ENCODE data around the gene STXBP1. TPM values are rescaled to one million over a fixed set of nuclear protein-coding genes. Genes with fewer than 3 reads are reported as not detected.
A peak's percentile ranks its signal among the peaks of the same experiment; 100 is the strongest.

STXBP1 gene
- total and polyA plus RNA-seq, 2 of the 4 experiments (the other 2 are of a cell fraction), result 15.8 to 22.6 TPM

- CTCF ChIA-PET, result interaction anchor here (1.0 to 1.4 kb wide), 2 partner anchors 13 to 80 kb away, joined by 3 read pairs; partner anchors contain the start of gene TOR2A
These were observed 42.5 kb downstream of the STXBP1 start for GRCh38 chr9:127654619-127655018.

More at GRCh38 chr9:127654619-127655018, 42.5 kb downstream of the STXBP1 start:
- H3K27ac ChIP-seq (ENCODE audit: insufficient read depth, low read length), result no peak overlapping the region
- H3K4ac ChIP-seq (ENCODE audit: low read depth, low read length), result no peak overlapping the region
- no peak overlapping the region for H4K91ac ChIP-seq (ENCODE audit: insufficient read depth, low read depth, low read length)
- no peaks in the 10 kb centered on the region for H3K4me1 ChIP-seq (ENCODE audit: control insufficient read depth, insufficient read depth, low read length)
- no peaks in the 10 kb centered on the region for H3K27me3 ChIP-seq (ENCODE audit: control insufficient read depth, insufficient read depth, low read length)
- H3K36me3 ChIP-seq (ENCODE audit: control insufficient read depth, insufficient read depth, low read length), result peaks cover 11% of the 10 kb centered on the region
- no peak overlapping the region for H2BK120ac ChIP-seq (ENCODE audit: low read depth, low read length)
- no peak overlapping the region for H2BK15ac ChIP-seq (ENCODE audit: low read depth, low read length)
- no peak overlapping the region for H2AFZ ChIP-seq (replicated peaks; ENCODE audit: low read length, poor library complexity)
- 80% methylated on average over 3 of the region's 5 CpGs; no CpG with 5 or more reads in 1 of the 2 experiments for WGBS, 2 experiments (ENCODE audit: extremely low coverage in 2 of 2, insufficient read length in 1 of 2)
- H4K5ac ChIP-seq (ENCODE audit: low read depth, low read length), result no peak overlapping the region
- TF ChIP-seq BHLHE40 (IDR thresholded peaks at IDR 0.05; ENCODE audit: low read depth, low read length) (no peak), RFX5 (IDR thresholded peaks at IDR 0.05; ENCODE audit: low read depth, low read length) (no peak), MXI1 (IDR thresholded peaks at IDR 0.05; ENCODE audit: borderline replicate concordance, low read depth, low read length) (no peak), POLR2A (IDR thresholded peaks at IDR 0.05; ENCODE audit: low read depth, low read length) (no peak), NFE2L2 (IDR thresholded peaks at IDR 0.05; ENCODE audit: low read depth, low read length) (no peak), FOS (IDR thresholded peaks at IDR 0.05; ENCODE audit: low read depth, low read length) (no peak), CEBPB (IDR thresholded peaks at IDR 0.05; ENCODE audit: low read depth, low read length) (no peak), CTCF (conservative IDR thresholded peaks at IDR 0.05; ENCODE audit: low read depth, low read length) (no peak), CHD1 (IDR thresholded peaks at IDR 0.05; ENCODE audit: low read depth, low read length) (no peak), MAFK (IDR thresholded peaks at IDR 0.05; ENCODE audit: low read depth, low read length) (no peak), USF2 (IDR thresholded peaks at IDR 0.05; ENCODE audit: low read depth, low read length) (no peak), RAD21 (IDR thresholded peaks at IDR 0.05; ENCODE audit: low read length) (no peak), SMC3 (IDR thresholded peaks at IDR 0.05; ENCODE audit: low read depth, low read length) (no peak), MAZ (IDR thresholded peaks at IDR 0.05; ENCODE audit: borderline replicate concordance, low read depth, low read length) (no peak), ELK1 (IDR thresholded peaks at IDR 0.05; ENCODE audit: borderline replicate concordance, low read depth, low read length) (no peak), RCOR1 (IDR thresholded peaks at IDR 0.05; ENCODE audit: insufficient replicate concordance, low read length) (no peak)
- no TSS peak for BruUV-seq (replicated peaks)
- intact Hi-C loops (cut with micrococcal nuclease), result no loop called here
- POLR2A ChIA-PET (ENCODE audit: unreplicated experiment), result no interaction called here
- H4K20me1 ChIP-seq (ENCODE audit: insufficient read depth, low read length), result peaks cover 6% of the 10 kb centered on the region; the same call in 1 of the 2 replicates
- dilution Hi-C loops (cut with HindIII; ENCODE audit: low sequenced_read_pairs, unreplicated experiment), result no loop called here
- H3K79me1 ChIP-seq (ENCODE audit: low read depth in 1 of 2, low read length in 2 of 2), result peaks cover 6 to 7% of the 10 kb centered on the region in 2 experiments; a peak in 3 of 4 replicates
- H3K23ac ChIP-seq (ENCODE audit: low read depth, low read length), result no peak overlapping the region
- no peak overlapping the region for H3K9ac ChIP-seq (ENCODE audit: low read depth, low read length)
- H3K4me2 ChIP-seq (ENCODE audit: low read depth, low read length), result no peak overlapping the region
- no peak overlapping the region for H2BK5ac ChIP-seq (ENCODE audit: low read depth, low read length, poor library complexity, severe bottlenecking)
- H3K9me3 ChIP-seq (ENCODE audit: control insufficient read depth, insufficient read depth, low read length), result no peaks in the 10 kb centered on the region
- H3K14ac ChIP-seq (replicated peaks; ENCODE audit: low read depth, low read length), result no peak overlapping the region
- no peak overlapping the region for H2AK9ac ChIP-seq (replicated peaks; ENCODE audit: low read depth, low read length, poor library complexity)
- H2AK5ac ChIP-seq (ENCODE audit: low read depth, low read length), result no peak overlapping the region
- no peak overlapping the region for H4K8ac ChIP-seq (ENCODE audit: low read depth in 2 of 2, low read length in 2 of 2)
- H3K4me3 ChIP-seq (ENCODE audit: insufficient read depth, low read depth, low read length), result no peak overlapping the region
- H3K18ac ChIP-seq (ENCODE audit: low read depth, low read length), result no peak overlapping the region
- no peak overlapping the region for H3K56ac ChIP-seq (ENCODE audit: extremely low read depth, insufficient read depth, low read length)
- in situ Hi-C loops (cut with MboI; ENCODE audit: low sequenced_read_pairs), result no loop called here
- DNase-seq (no peak), ATAC-seq (ENCODE audit: low read depth) (peak; percentile 14; the same call in 1 of the 2 replicates)
- H3K9me1 ChIP-seq (ENCODE audit: insufficient read depth, low read length), result 0 out of 2 replicates have a peak, but pooled peaks cover 16% of the 10 kb centered on the region
- H2BK20ac ChIP-seq (ENCODE audit: low read depth, low read length), result no peak overlapping the region
